Neural progenitor cell (in vitro differentiated cells): ENCODE measurements around the gene SPAG16. TPM values are rescaled to one million over a fixed set of nuclear protein-coding genes. Genes with fewer than 3 reads are reported as not detected.

Source experiments
- DNase-seq: peaks from one replicate; pipeline ENCODE4 v3.0.0-alpha.2; 2016; ENCODE audit warnings: low spot score
- H2AFZ ChIP-seq: fragments of 200-600 bp; sonication (generic); replicated peaks from 2 replicates; pipeline ENCODE4 v1.6.1; 2016; ENCODE audit warnings: antibody characterized with exemption
- H3F3A ChIP-seq: fragments of 200-600 bp; sonication (generic); 2 replicates; pipeline ENCODE4 v1.6.1; 2016; ENCODE audit warnings: antibody characterized with exemption, low read depth
- H3K27ac ChIP-seq: fragments of 200-600 bp; sonication (generic); 2 replicates; pipeline ENCODE4 v1.5.1; 2016; ENCODE audit warnings: mild to moderate bottlenecking
- H3K27me3 ChIP-seq: fragments of 200-600 bp; sonication (generic); 2 replicates; pipeline ENCODE4 v1.6.1; 2016; ENCODE audit warnings: mild to moderate bottlenecking, moderate library complexity
- H3K36me3 ChIP-seq: fragments of 200-600 bp; sonication (generic); 2 replicates; pipeline ENCODE4 v1.5.1; 2016
- H3K4me1 ChIP-seq: fragments of 200-600 bp; sonication (generic); 2 replicates; pipeline ENCODE4 v1.6.1; 2016; ENCODE audit warnings: mixed run types
- H3K4me2 ChIP-seq: fragments of 200-600 bp; sonication (generic); 2 replicates; pipeline ENCODE4 v1.6.1; 2016
- H3K4me3 ChIP-seq: fragments of 200-600 bp; sonication (generic); 2 replicates; pipeline ENCODE4 v1.5.1; 2016
- H3K79me2 ChIP-seq: fragments of 200-600 bp; sonication (generic); 2 replicates; pipeline ENCODE4 v1.6.1; 2016; ENCODE audit warnings: low read depth
- H3K9ac ChIP-seq: fragments of 200-600 bp; sonication (generic); 2 replicates; pipeline ENCODE4 v1.6.1; 2016
- H3K9me3 ChIP-seq: fragments of 200-600 bp; sonication (generic); 2 replicates; pipeline ENCODE4 v1.5.1; 2016; ENCODE audit warnings: low read depth
- H4K20me1 ChIP-seq: fragments of 200-600 bp; sonication (generic); 2 replicates; pipeline ENCODE4 v1.6.1; 2016; ENCODE audit warnings: low read depth
- H3K27ac Mint-ChIP-seq: 3 replicates; pipeline ENCODE4 v1.8.0; 2021; ENCODE audit warnings: mixed read lengths
- H3K27me3 Mint-ChIP-seq: 2 replicates; pipeline ENCODE4 v1.8.0; 2022; ENCODE audit warnings: low read depth, mild to moderate bottlenecking, inconsistent platforms, moderate library complexity, mixed read lengths; ENCODE audit not compliant: insufficient read depth
- H3K36me3 Mint-ChIP-seq: 3 replicates; pipeline ENCODE4 v1.8.0; 2021; ENCODE audit warnings: mixed read lengths
- H3K4me1 Mint-ChIP-seq: 3 replicates; pipeline ENCODE4 v1.8.0; 2021; ENCODE audit warnings: mixed read lengths
- H3K4me3 Mint-ChIP-seq: 3 replicates; pipeline ENCODE4 v1.8.0; 2021; ENCODE audit warnings: mild to moderate bottlenecking, moderate library complexity, mixed read lengths
- H3K9me3 Mint-ChIP-seq: 3 replicates; pipeline ENCODE4 v1.8.0; 2020; ENCODE audit warnings: mixed read lengths
- EZH2 ChIP-seq: fragments of 200-600 bp; sonication (generic); IDR thresholded peaks from 2 replicates; pipeline ENCODE4 v1.6.1; 2017; ENCODE audit warnings: antibody characterized with exemption, mild to moderate bottlenecking, moderate library complexity
- EZH2phosphoT487 ChIP-seq: fragments of 200-600 bp; sonication (generic); IDR thresholded peaks from 2 replicates; pipeline ENCODE4 v1.6.1; 2017; ENCODE audit warnings: antibody characterized with exemption
- total RNA-seq: library from RNA; depleted of rRNA; stranded (reverse); fragments of >200 nt; gene quantifications from 2 replicates; pipeline ENCODE4 v1.2.3, GENCODE V29; 2015; ENCODE audit warnings: low replicate concordance
- TF ChIP-seq, protein P1 (sequence below): fragments of 200-600 bp; sonication (generic); IDR thresholded peaks from 2 replicates; pipeline ENCODE4 v1.5.1; 2017; ENCODE audit warnings: antibody characterized with exemption, mild to moderate bottlenecking

Gene SPAG16
- total RNA-seq, 1 donor from 2014 or later, result 70.3 TPM

DNA sequence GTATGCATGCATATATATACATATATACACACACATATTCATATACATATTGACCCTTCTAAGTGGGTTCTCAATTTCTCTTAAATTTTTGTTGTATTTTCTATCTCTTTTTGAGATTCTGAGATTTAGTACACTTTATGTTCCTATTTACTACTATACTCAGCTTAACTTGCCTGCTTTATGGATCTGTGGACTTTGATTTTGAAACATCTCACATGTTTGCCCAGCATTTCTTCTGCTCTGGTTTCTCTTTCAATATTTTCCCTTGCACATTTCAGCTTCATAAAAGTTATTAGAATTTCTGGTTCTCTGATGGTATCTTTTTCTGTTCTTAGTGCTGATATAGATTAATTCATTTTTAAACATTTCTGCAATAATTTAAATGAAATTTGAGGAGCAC lies 380.6 kb downstream of the SPAG16 start:
- Mint-ChIP-seq H3K9me3 (peaks cover 11% of the 10 kb centered on the region), H3K27me3 (no peaks in the 10 kb centered on the region), H3K4me3 (no peak overlapping the region)

DNA sequence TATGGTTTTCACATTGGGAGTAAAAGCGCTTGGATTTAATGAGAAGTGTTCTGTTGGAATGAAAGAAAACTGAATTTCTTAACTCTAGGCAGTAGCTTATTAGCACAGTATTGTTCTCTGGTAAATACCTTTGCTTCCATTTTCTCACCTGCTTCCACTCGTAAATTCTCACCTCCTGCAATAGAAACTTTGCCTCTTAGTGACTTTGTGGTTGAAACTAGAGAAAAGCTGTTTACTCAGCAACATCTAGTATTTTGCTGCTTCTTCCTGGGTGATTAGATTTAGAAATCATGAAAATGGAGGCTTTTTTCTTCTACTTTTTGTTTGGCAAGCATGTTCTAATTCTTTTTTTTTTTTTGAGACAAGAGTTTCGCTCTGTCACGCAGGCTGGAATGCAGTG lies 385.4 kb downstream of the SPAG16 start:
- Mint-ChIP-seq H3K27ac (no peak overlapping the region), H3K36me3 (no peaks in the 10 kb centered on the region), H3K27me3 (peaks cover 2% of the 10 kb centered on the region), H3K4me1 (no peaks in the 10 kb centered on the region), H3K4me3 (no peak overlapping the region), H3K9me3 (peaks cover 5% of the 10 kb centered on the region)
- Histone ChIP-seq H3K79me2 (no peaks in the 10 kb centered on the region), H3K9ac (no peak overlapping the region), H2AFZ (no peak overlapping the region), H3K4me2 (no peak overlapping the region), H3F3A (no peaks in the 10 kb centered on the region), H3K36me3 (no peaks in the 10 kb centered on the region), H4K20me1 (no peaks in the 10 kb centered on the region), H3K27ac (no peak overlapping the region), H3K27me3 (no peaks in the 10 kb centered on the region), H3K4me3 (no peak overlapping the region), H3K9me3 (no peaks in the 10 kb centered on the region), H3K4me1 (no peaks in the 10 kb centered on the region)
- DNase-seq, result no peak
- TF ChIP-seq EZH2phosphoT487 (no peak), EZH2 (no peak)
- TF ChIP-seq, protein P1, sequence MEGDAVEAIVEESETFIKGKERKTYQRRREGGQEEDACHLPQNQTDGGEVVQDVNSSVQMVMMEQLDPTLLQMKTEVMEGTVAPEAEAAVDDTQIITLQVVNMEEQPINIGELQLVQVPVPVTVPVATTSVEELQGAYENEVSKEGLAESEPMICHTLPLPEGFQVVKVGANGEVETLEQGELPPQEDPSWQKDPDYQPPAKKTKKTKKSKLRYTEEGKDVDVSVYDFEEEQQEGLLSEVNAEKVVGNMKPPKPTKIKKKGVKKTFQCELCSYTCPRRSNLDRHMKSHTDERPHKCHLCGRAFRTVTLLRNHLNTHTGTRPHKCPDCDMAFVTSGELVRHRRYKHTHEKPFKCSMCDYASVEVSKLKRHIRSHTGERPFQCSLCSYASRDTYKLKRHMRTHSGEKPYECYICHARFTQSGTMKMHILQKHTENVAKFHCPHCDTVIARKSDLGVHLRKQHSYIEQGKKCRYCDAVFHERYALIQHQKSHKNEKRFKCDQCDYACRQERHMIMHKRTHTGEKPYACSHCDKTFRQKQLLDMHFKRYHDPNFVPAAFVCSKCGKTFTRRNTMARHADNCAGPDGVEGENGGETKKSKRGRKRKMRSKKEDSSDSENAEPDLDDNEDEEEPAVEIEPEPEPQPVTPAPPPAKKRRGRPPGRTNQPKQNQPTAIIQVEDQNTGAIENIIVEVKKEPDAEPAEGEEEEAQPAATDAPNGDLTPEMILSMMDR, result no peak

More for the DNA sequence above, 380.6 kb downstream of the SPAG16 start:
- H3K9ac ChIP-seq, result no peak overlapping the region
- H3K27ac Mint-ChIP-seq, result no peak overlapping the region
- no peaks in the 10 kb centered on the region for H3K27me3 ChIP-seq
- H3K9me3 ChIP-seq, result no peaks in the 10 kb centered on the region
- no peaks in the 10 kb centered on the region for H3K4me1 Mint-ChIP-seq
- no peak overlapping the region for H3K4me2 ChIP-seq
- DNase-seq, result no peak
- no peak overlapping the region for H2AFZ ChIP-seq
- no peaks in the 10 kb centered on the region for H3K79me2 ChIP-seq
- H4K20me1 ChIP-seq, result no peaks in the 10 kb centered on the region
- no peaks in the 10 kb centered on the region for H3K36me3 ChIP-seq
- no peaks in the 10 kb centered on the region for H3K36me3 Mint-ChIP-seq
- no peak overlapping the region for H3K27ac ChIP-seq
- H3K4me3 ChIP-seq, result no peak overlapping the region
- H3F3A ChIP-seq, result no peaks in the 10 kb centered on the region
- H3K4me1 ChIP-seq, result no peaks in the 10 kb centered on the region
- TF ChIP-seq EZH2phosphoT487 (no peak), EZH2 (no peak)
- TF ChIP-seq, protein P1, result no peak

DNA sequence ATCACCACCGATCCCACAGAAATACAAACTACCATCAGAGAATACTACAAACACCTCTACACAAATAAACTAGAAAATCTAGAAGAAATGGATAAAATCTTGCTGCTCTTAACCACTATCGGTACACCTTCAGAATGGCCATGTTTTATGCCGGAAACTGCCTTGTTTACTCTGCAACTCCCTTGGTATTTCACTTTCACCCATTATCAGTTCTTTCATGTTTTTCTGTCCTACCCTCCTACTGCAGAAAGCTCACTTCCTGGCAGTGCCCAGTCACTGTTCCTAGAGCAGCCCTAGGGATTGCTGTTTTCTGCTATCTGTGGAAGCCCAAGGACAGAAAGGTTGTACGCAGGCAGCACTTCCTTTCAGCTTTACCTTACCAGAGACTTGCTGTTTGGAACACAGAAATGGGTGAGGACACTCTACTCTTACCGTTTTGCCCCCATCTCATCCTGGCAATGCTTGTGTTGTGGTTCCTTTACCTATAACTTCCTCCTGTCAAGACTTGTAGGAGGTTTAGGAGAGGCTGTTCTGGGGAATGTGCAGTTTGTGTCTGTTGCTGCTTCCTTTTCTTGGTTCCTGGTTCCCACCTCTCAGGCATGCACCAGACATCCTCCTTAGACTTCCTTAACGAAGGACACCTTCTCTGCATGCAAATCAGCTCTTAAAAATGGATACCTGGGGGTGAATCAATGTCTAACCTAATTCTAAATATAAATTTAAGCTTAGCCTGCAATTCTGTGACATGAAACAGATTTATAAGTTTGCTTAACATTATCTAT lies 394.4 kb downstream of the SPAG16 start:
- Histone ChIP-seq H3F3A (no peaks in the 10 kb centered on the region), H3K27ac (no peak overlapping the region), H3K9me3 (peaks cover 4% of the 10 kb centered on the region), H3K79me2 (no peaks in the 10 kb centered on the region), H3K36me3 (no peaks in the 10 kb centered on the region), H3K4me2 (no peak overlapping the region), H3K4me1 (no peaks in the 10 kb centered on the region), H3K4me3 (no peak overlapping the region), H2AFZ (no peak overlapping the region), H4K20me1 (no peaks in the 10 kb centered on the region), H3K9ac (no peak overlapping the region), H3K27me3 (no peaks in the 10 kb centered on the region)
- Mint-ChIP-seq H3K4me1 (no peaks in the 10 kb centered on the region), H3K36me3 (no peaks in the 10 kb centered on the region), H3K27me3 (no peaks in the 10 kb centered on the region), H3K9me3 (peaks cover 6% of the 10 kb centered on the region), H3K4me3 (no peak overlapping the region), H3K27ac (no peak overlapping the region)
- TF ChIP-seq, protein P1, result no peak
- no peak for TF ChIP-seq EZH2
- no peak for DNase-seq
